GM12875 (cell line): ENCODE measurements around the gene HSFX4.
"Not testable (repeated sequence)": the region's sequence is repeated elsewhere in the genome, so short reads cannot be mapped to it uniquely, and the experiment has no call there.

Experiments used
- H3K4me3 ChIP-seq: one replicate; pipeline ENCODE4 v1.5.1; 2011; ENCODE audit warnings: low read depth, low read length, control low read depth
- TF ChIP-seq, protein P1 (sequence below): IDR thresholded peaks from 2 replicates; pipeline ENCODE4 v1.5.1; 2011; ENCODE audit warnings: low read depth, mild to moderate bottlenecking, control low read depth, inconsistent platforms, low read length, moderate library complexity, borderline replicate concordance; ENCODE audit not compliant: insufficient read depth

HSFX4 gene

DNA sequence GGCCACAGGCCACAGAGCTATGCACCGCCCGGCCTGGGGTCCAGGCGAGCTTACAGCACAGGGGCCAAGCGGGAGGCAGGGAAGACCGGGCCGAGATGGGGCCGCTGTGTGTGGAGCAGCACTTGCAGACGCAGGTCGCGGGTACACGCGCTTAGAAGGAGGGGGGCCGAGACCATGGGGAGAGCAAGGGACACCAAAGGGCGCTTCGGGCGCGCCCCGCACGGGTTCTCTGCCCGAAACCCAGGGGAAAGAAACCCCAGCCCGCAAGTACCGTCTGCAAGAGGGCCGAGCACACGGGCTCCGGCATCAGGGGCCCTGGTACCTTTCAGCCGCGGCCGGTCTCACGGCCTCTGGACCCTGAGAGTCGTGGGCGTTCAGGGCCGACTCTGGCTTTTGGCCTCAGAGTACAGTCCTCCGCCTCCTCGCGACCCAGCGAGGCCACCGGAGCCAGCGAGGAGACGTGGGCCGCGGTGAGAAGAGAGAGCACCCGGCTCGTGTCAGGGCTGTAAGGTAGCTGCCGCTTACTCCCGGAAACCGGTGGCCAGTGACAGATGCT is 8.6 kb downstream of the HSFX4 start:
- peak overlapping the region; percentile 62 for H3K4me3 ChIP-seq
- TF ChIP-seq, protein P1, sequence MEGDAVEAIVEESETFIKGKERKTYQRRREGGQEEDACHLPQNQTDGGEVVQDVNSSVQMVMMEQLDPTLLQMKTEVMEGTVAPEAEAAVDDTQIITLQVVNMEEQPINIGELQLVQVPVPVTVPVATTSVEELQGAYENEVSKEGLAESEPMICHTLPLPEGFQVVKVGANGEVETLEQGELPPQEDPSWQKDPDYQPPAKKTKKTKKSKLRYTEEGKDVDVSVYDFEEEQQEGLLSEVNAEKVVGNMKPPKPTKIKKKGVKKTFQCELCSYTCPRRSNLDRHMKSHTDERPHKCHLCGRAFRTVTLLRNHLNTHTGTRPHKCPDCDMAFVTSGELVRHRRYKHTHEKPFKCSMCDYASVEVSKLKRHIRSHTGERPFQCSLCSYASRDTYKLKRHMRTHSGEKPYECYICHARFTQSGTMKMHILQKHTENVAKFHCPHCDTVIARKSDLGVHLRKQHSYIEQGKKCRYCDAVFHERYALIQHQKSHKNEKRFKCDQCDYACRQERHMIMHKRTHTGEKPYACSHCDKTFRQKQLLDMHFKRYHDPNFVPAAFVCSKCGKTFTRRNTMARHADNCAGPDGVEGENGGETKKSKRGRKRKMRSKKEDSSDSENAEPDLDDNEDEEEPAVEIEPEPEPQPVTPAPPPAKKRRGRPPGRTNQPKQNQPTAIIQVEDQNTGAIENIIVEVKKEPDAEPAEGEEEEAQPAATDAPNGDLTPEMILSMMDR = no peak

GRCh38 chrX:149938427-149938880 is 9.1 kb downstream of the HSFX4 start, which contains the start of gene EOLA2:
EOLA2 (minus strand) TSS chrX:149938491; CDS start chrX:149933874, 4,617 bp downstream.
- TF ChIP-seq, protein P1 = peak; percentile 47; the same call in 1 of the 2 replicates
- peak within 1 kb of the TSS; percentile 62 for H3K4me3 ChIP-seq

- TF ChIP-seq, protein P1 = no peak
- H3K4me3 ChIP-seq = no peak overlapping the region
These were observed 9.7 kb downstream of the HSFX4 start for GRCh38 chrX:149938881-149939654.

DNA sequence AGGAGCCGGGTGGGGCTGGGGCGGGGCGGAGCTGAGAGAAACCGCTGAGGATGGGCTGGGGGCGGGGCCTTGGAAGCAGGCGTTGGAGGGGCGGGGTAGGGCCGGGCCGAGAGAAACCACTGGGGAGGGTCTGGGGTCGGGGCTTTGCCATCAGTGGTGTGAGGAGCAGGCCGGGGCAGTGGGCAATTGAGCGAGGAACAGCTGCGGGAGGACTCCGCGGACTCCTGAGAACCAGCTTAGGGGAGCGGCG is 10.2 kb downstream of the HSFX4 start:
- TF ChIP-seq, protein P1 = no peak
- peak overlapping the region; percentile 54 for H3K4me3 ChIP-seq

- TF ChIP-seq, protein P1 = no peak
- H3K4me3 ChIP-seq = peak overlapping the region; percentile 54
These were observed 10.7 kb downstream of the HSFX4 start for GRCh38 chrX:149939905-149940673.

DNA sequence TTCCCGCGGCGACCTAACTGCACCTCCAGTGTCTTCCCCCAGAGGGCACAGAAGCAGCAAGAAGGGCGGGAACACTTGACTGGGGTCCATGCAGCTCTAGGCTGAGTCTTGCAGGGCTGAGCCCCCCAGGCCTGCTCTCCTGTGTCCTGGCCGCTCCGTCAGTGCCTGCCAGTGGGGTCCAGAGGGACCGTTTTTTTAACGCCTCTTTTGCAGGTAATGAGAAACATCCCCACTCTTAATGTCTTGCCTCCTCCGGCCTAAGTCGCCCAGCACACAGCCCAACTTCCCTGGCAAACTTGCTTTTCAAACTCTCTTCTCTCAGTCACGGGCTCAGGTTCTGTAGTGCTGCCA is 11.3 kb downstream of the HSFX4 start:
- peak overlapping the region; percentile 11 for H3K4me3 ChIP-seq
- TF ChIP-seq, protein P1 = peak; percentile 47; the same call in 1 of the 2 replicates

DNA sequence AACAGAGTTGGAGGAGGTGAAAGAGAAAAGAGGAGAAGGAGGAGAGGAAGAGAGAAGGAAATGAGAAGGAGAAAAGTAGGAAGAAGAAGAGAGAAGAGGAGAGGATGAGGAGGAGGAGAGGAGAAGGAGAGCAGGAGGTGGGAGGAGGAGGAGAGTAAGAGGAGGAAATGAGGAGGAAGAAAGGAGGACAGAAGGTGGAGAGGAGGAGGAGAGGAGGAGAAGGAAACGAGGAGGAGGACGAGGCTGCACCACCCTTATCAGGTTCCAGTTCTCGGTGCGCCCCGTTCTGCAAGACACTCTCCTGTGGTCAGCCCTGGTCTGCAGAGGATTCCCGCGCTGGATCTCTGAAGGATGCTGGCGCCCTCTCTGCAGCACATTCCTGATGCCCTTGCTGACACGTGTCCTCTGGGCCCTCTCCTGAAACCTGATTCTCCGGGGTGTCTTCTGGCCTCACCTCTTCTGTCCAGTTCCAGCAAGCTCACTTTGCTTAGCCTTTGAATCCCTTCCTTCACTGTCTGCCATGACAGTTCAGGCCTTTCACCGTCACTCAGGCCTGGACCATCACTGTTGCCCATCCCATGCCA is 15.8 kb downstream of the HSFX4 start:
- not testable (repeated sequence) for H3K4me3 ChIP-seq

- not testable (repeated sequence) for H3K4me3 ChIP-seq
These were observed 16.4 kb downstream of the HSFX4 start for GRCh38 chrX:149945820-149946219.

DNA sequence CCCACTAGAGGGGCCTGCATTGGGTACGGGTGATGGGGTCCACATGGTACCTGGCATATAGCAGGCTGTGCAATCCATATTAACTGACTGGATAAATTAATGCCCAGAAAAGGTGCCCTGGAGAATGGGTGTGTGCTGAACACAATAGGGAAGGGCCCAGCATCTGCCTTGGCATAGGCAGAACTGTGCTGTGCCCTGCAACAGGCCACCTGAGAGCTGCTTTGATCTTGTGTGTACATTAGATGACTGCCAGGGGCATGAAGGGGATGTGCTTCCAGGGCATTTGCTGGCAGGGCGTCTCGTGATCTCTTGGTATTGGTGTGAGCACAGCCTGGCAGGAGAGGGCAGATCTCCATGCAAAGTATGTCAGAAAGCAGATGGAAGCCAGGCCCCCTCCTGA is 17.6 kb downstream of the HSFX4 start:
- H3K4me3 ChIP-seq = not testable (repeated sequence)
